H9 (cell line): Measurements from ENCODE around the gene DSTN. TPM values are rescaled to one million over a fixed set of nuclear protein-coding genes. Genes with fewer than 3 reads are reported as not detected.

ENCODE experiments used
- DNase-seq: peaks from one replicate; pipeline ENCODE4 v3.0.0-alpha.2; 2017
- H2AFZ ChIP-seq: one replicate; pipeline ENCODE4 v1.6.1; 2013; ENCODE audit warnings: mild to moderate bottlenecking, low read length, control low read depth, moderate library complexity
- H2AK5ac ChIP-seq: 2 replicates; pipeline ENCODE4 v1.6.1; 2013; ENCODE audit warnings: low read length, control low read depth, mixed read lengths; ENCODE audit not compliant: insufficient read length
- H2BK120ac ChIP-seq: one replicate; pipeline ENCODE4 v1.6.1; 2013; ENCODE audit warnings: low read depth, mild to moderate bottlenecking, low read length, control low read depth, inconsistent platforms; ENCODE audit not compliant: poor library complexity, severe bottlenecking
- H2BK12ac ChIP-seq: 2 replicates; pipeline ENCODE4 v1.6.1; 2013; ENCODE audit warnings: low read length, control low read depth, mixed read lengths, low read depth; ENCODE audit not compliant: insufficient read length
- H2BK15ac ChIP-seq: 2 replicates; pipeline ENCODE4 v1.6.1; 2013; ENCODE audit warnings: low read depth, low read length, control low read depth
- H2BK20ac ChIP-seq: one replicate; pipeline ENCODE4 v1.6.1; 2013; ENCODE audit warnings: low read depth, mild to moderate bottlenecking, low read length, control low read depth, inconsistent platforms; ENCODE audit not compliant: poor library complexity, severe bottlenecking
- H2BK5ac ChIP-seq: 2 replicates; pipeline ENCODE4 v1.6.1; 2013; ENCODE audit warnings: low read length, control low read depth, mixed read lengths; ENCODE audit not compliant: insufficient read length
- H3K14ac ChIP-seq: 2 replicates; pipeline ENCODE4 v1.6.1; 2013; ENCODE audit warnings: low read length, control low read depth; ENCODE audit not compliant: insufficient read depth
- H3K18ac ChIP-seq: 2 replicates; pipeline ENCODE4 v1.6.1; 2013; ENCODE audit warnings: low read depth, mild to moderate bottlenecking, mixed read lengths, low read length, control low read depth; ENCODE audit not compliant: insufficient read length
- H3K23ac ChIP-seq: 2 replicates; pipeline ENCODE4 v1.6.1; 2013; ENCODE audit warnings: low read length, control low read depth, mixed read lengths, low read depth; ENCODE audit not compliant: insufficient read length
- H3K23me2 ChIP-seq: 2 replicates; pipeline ENCODE4 v1.6.1; 2013; ENCODE audit warnings: low read depth, mild to moderate bottlenecking, mixed read lengths, low read length, control low read depth; ENCODE audit not compliant: insufficient read length, poor library complexity, severe bottlenecking
- H3K27ac ChIP-seq: 2 replicates; pipeline ENCODE4 v1.5.1; 2013; ENCODE audit warnings: low read length, control low read depth, mixed read lengths, low read depth; ENCODE audit not compliant: insufficient read length
- H3K27me3 ChIP-seq: 2 replicates; pipeline ENCODE4 v1.6.1; 2013; ENCODE audit warnings: low read length, control low read depth, inconsistent platforms; ENCODE audit not compliant: insufficient read depth
- H3K4ac ChIP-seq: 2 replicates; pipeline ENCODE4 v1.6.1; 2013; ENCODE audit warnings: low read depth, mild to moderate bottlenecking, control low read depth, inconsistent platforms, low read length, moderate library complexity
- H3K4me1 ChIP-seq: 2 replicates; pipeline ENCODE4 v1.6.1; 2013; ENCODE audit warnings: low read length, control low read depth, inconsistent platforms; ENCODE audit not compliant: insufficient read depth
- H3K4me2 ChIP-seq: 2 replicates; pipeline ENCODE4 v1.6.1; 2013; ENCODE audit warnings: low read length, control low read depth, mixed read lengths; ENCODE audit not compliant: insufficient read length, insufficient read depth
- H3K56ac ChIP-seq: 2 replicates; pipeline ENCODE4 v1.6.1; 2013; ENCODE audit warnings: low read depth, mild to moderate bottlenecking, mixed read lengths, low read length, control low read depth; ENCODE audit not compliant: insufficient read length
- H3K79me1 ChIP-seq: 2 replicates; pipeline ENCODE4 v1.6.1; 2013; ENCODE audit warnings: low read depth, mild to moderate bottlenecking, moderate library complexity, low read length, control low read depth, inconsistent platforms; ENCODE audit not compliant: insufficient read depth, poor library complexity, severe bottlenecking
- H3K79me2 ChIP-seq: 2 replicates; pipeline ENCODE4 v1.6.1; 2013; ENCODE audit warnings: low read length, control low read depth, inconsistent platforms; ENCODE audit not compliant: insufficient read depth
- H3K9ac ChIP-seq: 2 replicates; pipeline ENCODE4 v1.6.1; 2013; ENCODE audit warnings: low read length, control low read depth, mixed read lengths; ENCODE audit not compliant: insufficient read length; ENCODE audit errors: extremely low read depth
- H3K9me3 ChIP-seq: one replicate; pipeline ENCODE4 v1.6.1; 2013; ENCODE audit warnings: low read depth, low read length, inconsistent platforms; ENCODE audit not compliant: control insufficient read depth
- H3T11ph ChIP-seq: one replicate; pipeline ENCODE4 v1.6.1; 2013; ENCODE audit warnings: mild to moderate bottlenecking, low read length, control low read depth, inconsistent platforms
- H4K20me1 ChIP-seq: one replicate; pipeline ENCODE4 v1.6.1; 2013; ENCODE audit not compliant: control insufficient read depth, insufficient read length, insufficient read depth
- H4K5ac ChIP-seq: 2 replicates; pipeline ENCODE4 v1.6.1; 2013; ENCODE audit warnings: low read depth, mild to moderate bottlenecking, mixed read lengths, low read length, control low read depth; ENCODE audit not compliant: insufficient read length
- H4K8ac ChIP-seq: replicated peaks from 2 replicates; pipeline ENCODE4 v1.6.1; 2013; ENCODE audit warnings: low read length, control low read depth, mixed read lengths, low read depth; ENCODE audit not compliant: insufficient read length
- H4K91ac ChIP-seq: 2 replicates; pipeline ENCODE4 v1.6.1; 2013; ENCODE audit warnings: low read depth, mild to moderate bottlenecking, moderate library complexity, mixed read lengths, low read length, control low read depth; ENCODE audit not compliant: insufficient read length
- H3K27ac Mint-ChIP-seq, 3 experiments: 2 replicates in 2 of 3; 3 replicates in 1 of 3; pipeline ENCODE4 v1.8.0; 2020 to 2021; ENCODE audit warnings: mixed read lengths in 3 of 3, mild to moderate bottlenecking in 1 of 3, moderate library complexity in 1 of 3
- H3K27me3 Mint-ChIP-seq: 2 replicates; pipeline ENCODE4 v1.8.0; 2021; ENCODE audit warnings: low read depth, mild to moderate bottlenecking, moderate library complexity, mixed read lengths
- H3K36me3 Mint-ChIP-seq, 3 experiments: 2 replicates in 2 of 3; 3 replicates in 1 of 3; pipeline ENCODE4 v1.8.0; 2020 to 2021; ENCODE audit warnings: low read depth in 3 of 3, mixed read lengths in 3 of 3; ENCODE audit not compliant: insufficient read depth in 1 of 3
- H3K4me1 Mint-ChIP-seq, 2 experiments: 2 replicates each; pipeline ENCODE4 v1.8.0; 2020; ENCODE audit warnings: mixed read lengths in 2 of 2
- H3K4me3 Mint-ChIP-seq, 2 experiments: 2 replicates in 1 of 2; 3 replicates in 1 of 2; pipeline ENCODE4 v1.8.0; 2020 to 2021; ENCODE audit warnings: mild to moderate bottlenecking in 2 of 2, mixed read lengths in 2 of 2, moderate library complexity in 1 of 2
- H3K9me3 Mint-ChIP-seq, 2 experiments: 2 replicates in 1 of 2; 3 replicates in 1 of 2; pipeline ENCODE4 v1.8.0; 2020; ENCODE audit warnings: mild to moderate bottlenecking in 2 of 2, mixed read lengths in 2 of 2, moderate library complexity in 1 of 2
- CTCF ChIP-seq: fragments of 200-600 bp; sonication (generic); conservative IDR thresholded peaks from 3 replicates; pipeline ENCODE4 v1.8.0; 2021; ENCODE audit warnings: antibody characterized with exemption, mild to moderate bottlenecking
- WGBS: extraction: QIAGEN DNeasy Blood & Tissue Kit; methylation state at CpG from one replicate; pipeline ENCODE4 v1.1.7; 2013; ENCODE audit warnings: missing lambda C conversion rate, low lambda C conversion rate, mixed read lengths; ENCODE audit not compliant: insufficient read length; ENCODE audit errors: extremely low coverage; 5-methylcytosine and 5-hydroxymethylcytosine counted together
- total RNA-seq: library from RNA; stranded (reverse); gene quantifications from 2 replicates; pipeline ENCODE4 v1.2.1, GENCODE V29; 2021

DSTN gene
- total RNA-seq, 1 experiment from 2014 or later, result 145 TPM

GRCh38 chr20:17629025-17629424 is 59.1 kb downstream of the DSTN start:
- no peak for TF ChIP-seq CTCF
- Histone ChIP-seq H4K20me1 (peaks cover 2% of the 10 kb centered on the region), H3K23me2 (no peaks in the 10 kb centered on the region), H2BK12ac (no peak overlapping the region), H3K9me3 (no peaks in the 10 kb centered on the region), H2BK15ac (no peak overlapping the region), H3K18ac (no peak overlapping the region), H2BK20ac (no peak overlapping the region), H3K4ac (no peak overlapping the region), H3K27me3 (no peaks in the 10 kb centered on the region), H2AFZ (no peak overlapping the region), H3K79me2 (no peaks in the 10 kb centered on the region), H3K56ac (no peak overlapping the region), H3K27ac (no peak overlapping the region), H3K79me1 (no peaks in the 10 kb centered on the region), H3K9ac (no peak overlapping the region), H4K5ac (no peak overlapping the region), H4K91ac (no peak overlapping the region), H2BK120ac (no peak overlapping the region), H3K4me1 (no peaks in the 10 kb centered on the region), H4K8ac (no peak overlapping the region), H3T11ph (no peak overlapping the region), H2AK5ac (no peak overlapping the region), H3K23ac (no peak overlapping the region), H3K4me2 (no peak overlapping the region), H3K14ac (no peak overlapping the region), H2BK5ac (no peak overlapping the region)
- peaks cover 31 to 74% (median 66%) of the 10 kb centered on the region in 3 experiments for H3K36me3 Mint-ChIP-seq
- no peaks in the 10 kb centered on the region for H3K27me3 Mint-ChIP-seq
- WGBS, result no CpG with 5 or more reads among the region's 8 CpGs
- no peak for DNase-seq
- H3K4me1 Mint-ChIP-seq, result no peaks in the 10 kb centered on the region
- peak overlapping the region in 1 of 3 experiments; percentile 81; a peak in 3 of 7 replicates for H3K27ac Mint-ChIP-seq
- H3K9me3 Mint-ChIP-seq, result no peaks in the 10 kb centered on the region
- H3K4me3 Mint-ChIP-seq, result no peak overlapping the region
